HCT116 (cell line): ENCODE results near the gene PDE1A. TPM values are rescaled to one million over a fixed set of nuclear protein-coding genes. Genes with fewer than 3 reads are reported as not detected.

Experiments used
- ATAC-seq: fragments of 200-7000 bp; cut with Tn5 transposase; 2 replicates; pipeline ENCODE4 v1.9.1; 2020; ENCODE audit warnings: mild to moderate bottlenecking, moderate library complexity
- BruUV-seq: library from RNA; stranded (reverse); fragments of 400-500 nt; replicated peaks from 2 replicates; lab custom pipeline; 2021; lab: Mats Ljungman, UMichigan
- CTCF ChIA-PET: fragments of 300-600 bp; sonication (Branson Sonifier 250); formaldehyde crosslinking; loops from one replicate; lab custom pipeline; 2021; ENCODE audit warnings: antibody characterized with exemption; lab: Charles Lee
- POLR2A ChIA-PET: fragments of 300-600, 350-600 bp; sonication (Branson Sonifier 250); formaldehyde crosslinking; loops from one replicate; lab custom pipeline; 2021; ENCODE audit warnings: antibody characterized with exemption; lab: Charles Lee
- RAD21 ChIA-PET, 2 experiments: fragments of 300-600 bp; sonication (Branson Sonifier 250); formaldehyde crosslinking; loops; one replicate each; lab custom pipeline; 2023; ENCODE audit warnings: low total read pairs in 2 of 2; ENCODE audit not compliant: uncharacterized antibody in 2 of 2, unreplicated experiment in 2 of 2, low non-redundant PET in 1 of 2; lab: Charles Lee
- DNase-seq: peaks from one replicate; pipeline ENCODE4 v3.0.0-alpha.2; 2010; ENCODE audit warnings: low read depth, low spot score
- H2AFZ ChIP-seq: fragments of 200-600 bp; shearing (Covaris generic), sonication (generic); 2 replicates; pipeline ENCODE4 v1.6.1; 2017; ENCODE audit warnings: low read depth, mixed run types, mixed read lengths, antibody characterized with exemption, low read length; ENCODE audit not compliant: poor library complexity, severe bottlenecking
- H3K27ac ChIP-seq: 2 replicates; pipeline ENCODE4 v1.5.1; 2012; ENCODE audit warnings: low read depth, low read length
- H3K27me3 ChIP-seq: fragments of 200-600 bp; sonication (generic); 2 replicates; pipeline ENCODE4 v1.6.1; 2016; ENCODE audit warnings: mixed run types, low read length, mixed read lengths; ENCODE audit not compliant: insufficient read depth
- H3K36me3 ChIP-seq, 2 experiments: fragments of 200-500 bp in 1 of 2; fragments of 200-600 bp in 1 of 2; sonication (Bioruptor generic) in 1 of 2; sonication (generic) in 1 of 2; 2 replicates each; pipeline versions ENCODE4 v1.5.1 to v1.6.1; 2014 to 2016; ENCODE audit warnings: low read length in 2 of 2, inconsistent platforms in 1 of 2, mixed read lengths in 1 of 2, mixed run types in 1 of 2; ENCODE audit not compliant: insufficient read depth in 2 of 2, control insufficient read depth in 1 of 2
- H3K4me1 ChIP-seq, 2 experiments: fragments of 200-600 bp in 1 of 2; sonication (generic) in 1 of 2; 2 replicates each; pipeline versions ENCODE4 v1.5.1 to v1.6.1; 2012 to 2017; ENCODE audit warnings: low read length in 2 of 2, inconsistent platforms in 1 of 2, mild to moderate bottlenecking in 1 of 2, mixed read lengths in 1 of 2, mixed run types in 1 of 2, moderate library complexity in 1 of 2; ENCODE audit not compliant: insufficient read depth in 2 of 2, control insufficient read depth in 1 of 2
- H3K4me2 ChIP-seq: fragments of 200-600 bp; sonication (generic); 2 replicates; pipeline ENCODE4 v1.6.1; 2017; ENCODE audit warnings: mixed run types, low read length, mixed read lengths
- H3K4me3 ChIP-seq, 2 experiments: fragments of 200-600 bp in 1 of 2; sonication (generic) in 1 of 2; replicated peaks in 1 of 2; 2 replicates each; pipeline ENCODE4 v1.5.1; 2011 to 2016; ENCODE audit warnings: low read length in 2 of 2, control low read depth in 1 of 2, low read depth in 1 of 2, mild to moderate bottlenecking in 1 of 2, mixed read lengths in 1 of 2, mixed run types in 1 of 2
- H3K79me2 ChIP-seq: fragments of 200-600 bp; sonication (generic); 2 replicates; pipeline ENCODE4 v1.6.1; 2017; ENCODE audit warnings: mild to moderate bottlenecking, mixed run types, low read length, moderate library complexity, mixed read lengths; ENCODE audit not compliant: insufficient read depth
- H3K9ac ChIP-seq: fragments of 200-600 bp; sonication (generic); 2 replicates; pipeline ENCODE4 v1.6.1; 2016; ENCODE audit warnings: low read length, mixed read lengths
- H3K9me2 ChIP-seq: fragments of 200-600 bp; sonication (generic), shearing (Covaris generic); 2 replicates; pipeline ENCODE4 v1.6.1; 2017; ENCODE audit warnings: mixed run types, mild to moderate bottlenecking, moderate library complexity; ENCODE audit not compliant: insufficient read depth
- H3K9me3 ChIP-seq, 2 experiments: fragments of 200-500 bp in 1 of 2; fragments of 200-600 bp in 1 of 2; sonication (Bioruptor generic) in 1 of 2; sonication (generic) in 1 of 2; 2 replicates each; pipeline ENCODE4 v1.6.1; 2014 to 2017; ENCODE audit warnings: low read length in 2 of 2, mixed read lengths in 2 of 2, inconsistent platforms in 1 of 2, low read depth in 1 of 2, mild to moderate bottlenecking in 1 of 2, mixed run types in 1 of 2, moderate library complexity in 1 of 2; ENCODE audit not compliant: control insufficient read depth in 1 of 2, insufficient read depth in 1 of 2
- H4K20me1 ChIP-seq: fragments of 200-600 bp; sonication (generic), shearing (Covaris generic); 2 replicates; pipeline ENCODE4 v1.6.1; 2017; ENCODE audit warnings: mixed run types, mild to moderate bottlenecking, moderate library complexity; ENCODE audit not compliant: insufficient read depth
- CBX3 ChIP-seq: IDR thresholded peaks from 2 replicates; pipeline ENCODE4 v1.6.1; 2012; ENCODE audit warnings: low read depth
- EZH2 ChIP-seq: fragments of 200-600 bp; sonication (generic); IDR thresholded peaks from 2 replicates; pipeline ENCODE4 v1.6.1; 2017; ENCODE audit warnings: antibody characterized with exemption, mixed run types
- JUND ChIP-seq: IDR thresholded peaks from 2 replicates; pipeline ENCODE4 v1.6.1; 2012
- RAD21 ChIP-seq: IDR thresholded peaks from 2 replicates; pipeline ENCODE4 v1.6.1; 2012; ENCODE audit warnings: low read depth, mild to moderate bottlenecking
- YY1 ChIP-seq: IDR thresholded peaks from 2 replicates; pipeline ENCODE4 v1.6.1; 2011; ENCODE audit warnings: low read length, low read depth, moderate library complexity, mild to moderate bottlenecking; ENCODE audit not compliant: insufficient replicate concordance; ENCODE audit errors: extremely low read depth
- intact Hi-C: fragments of 100-400 bp; cut with micrococcal nuclease; formaldehyde crosslinking; loops from 2 replicates; pipeline ENCODE4 v1.10.0; 2022
- total RNA-seq: library from RNA; stranded (reverse); gene quantifications from one replicate; pipeline ENCODE4 v1.2.1, GENCODE V29; 2021; ENCODE audit not compliant: unreplicated experiment
- TF ChIP-seq, protein P1 (sequence below), 3 experiments: fragments of 200-600 bp in 1 of 3; sonication (generic) in 1 of 3; IDR thresholded peaks in 2 of 3; conservative IDR thresholded peaks in 1 of 3; 2 replicates each; pipeline ENCODE4 v1.5.1; 2012 to 2017; ENCODE audit warnings: low read depth in 2 of 3, low read length in 2 of 3, antibody characterized with exemption in 1 of 3, borderline replicate concordance in 1 of 3, control low read depth in 1 of 3, mild to moderate bottlenecking in 1 of 3, mixed read lengths in 1 of 3, mixed run types in 1 of 3, moderate library complexity in 1 of 3; ENCODE audit not compliant: insufficient read depth in 1 of 3

The PDE1A gene
- total RNA-seq, 1 experiment from 2014 or later = 0.12 TPM

- CTCF ChIA-PET = no interaction called here
- RAD21 ChIA-PET = no interaction called here
- no TSS peak for BruUV-seq
- POLR2A ChIA-PET = no interaction called here
- TF ChIP-seq, protein P1, sequence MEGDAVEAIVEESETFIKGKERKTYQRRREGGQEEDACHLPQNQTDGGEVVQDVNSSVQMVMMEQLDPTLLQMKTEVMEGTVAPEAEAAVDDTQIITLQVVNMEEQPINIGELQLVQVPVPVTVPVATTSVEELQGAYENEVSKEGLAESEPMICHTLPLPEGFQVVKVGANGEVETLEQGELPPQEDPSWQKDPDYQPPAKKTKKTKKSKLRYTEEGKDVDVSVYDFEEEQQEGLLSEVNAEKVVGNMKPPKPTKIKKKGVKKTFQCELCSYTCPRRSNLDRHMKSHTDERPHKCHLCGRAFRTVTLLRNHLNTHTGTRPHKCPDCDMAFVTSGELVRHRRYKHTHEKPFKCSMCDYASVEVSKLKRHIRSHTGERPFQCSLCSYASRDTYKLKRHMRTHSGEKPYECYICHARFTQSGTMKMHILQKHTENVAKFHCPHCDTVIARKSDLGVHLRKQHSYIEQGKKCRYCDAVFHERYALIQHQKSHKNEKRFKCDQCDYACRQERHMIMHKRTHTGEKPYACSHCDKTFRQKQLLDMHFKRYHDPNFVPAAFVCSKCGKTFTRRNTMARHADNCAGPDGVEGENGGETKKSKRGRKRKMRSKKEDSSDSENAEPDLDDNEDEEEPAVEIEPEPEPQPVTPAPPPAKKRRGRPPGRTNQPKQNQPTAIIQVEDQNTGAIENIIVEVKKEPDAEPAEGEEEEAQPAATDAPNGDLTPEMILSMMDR (IDR thresholded peaks at IDR 0.05 in 2 of 3, conservative IDR thresholded peaks at IDR 0.05 in 1 of 3; ENCODE audit: borderline replicate concordance in 1 of 3, insufficient read depth in 1 of 3, low read depth in 2 of 3, low read length in 2 of 3) = no peak
- peak; percentile 31 for TF ChIP-seq RAD21
- Histone ChIP-seq H3K27me3 (no peaks in the 10 kb centered on the region), H3K79me2 (no peaks in the 10 kb centered on the region), H3K36me3 (no peaks in the 10 kb centered on the region), H3K4me3 (no peak overlapping the region), H3K9me3 (no peaks in the 10 kb centered on the region), H3K27ac (no peak overlapping the region), H3K4me1 (no peaks in the 10 kb centered on the region), H3K9me2 (no peaks in the 10 kb centered on the region), H3K4me2 (no peak overlapping the region), H2AFZ (no peak overlapping the region), H4K20me1 (no peaks in the 10 kb centered on the region), H3K9ac (no peak overlapping the region)
- intact Hi-C loops = no loop called here
- ATAC-seq (no peak), DNase-seq (no peak)
Observed at GRCh38 chr2:182301093-182301492, 125.7 kb downstream of the PDE1A start.

- POLR2A ChIA-PET = no interaction called here
Observed at GRCh38 chr2:182300608-182301007, 126.2 kb downstream of the PDE1A start.

More at GRCh38 chr2:182300608-182301007, 126.2 kb downstream of the PDE1A start:
- TF ChIP-seq CBX3 (no peak), JUND (no peak), YY1 (no peak), EZH2 (no peak)
- TF ChIP-seq, all 23 proteins: peak for 0
- Histone ChIP-seq H3K79me2 (no peaks in the 10 kb centered on the region), H3K36me3 (no peaks in the 10 kb centered on the region), H3K27me3 (no peaks in the 10 kb centered on the region), H3K4me1 (no peaks in the 10 kb centered on the region), H3K9ac (no peak overlapping the region), H4K20me1 (no peaks in the 10 kb centered on the region), H3K9me3 (no peaks in the 10 kb centered on the region), H3K4me3 (no peak overlapping the region), H2AFZ (no peak overlapping the region), H3K4me2 (no peak overlapping the region), H3K27ac (no peak overlapping the region), H3K9me2 (no peaks in the 10 kb centered on the region)
- no TSS peak for BruUV-seq
- ATAC-seq (no peak), DNase-seq (no peak)
- ChIA-PET CTCF (no interaction called here), RAD21 (no interaction called here)
- intact Hi-C loops = no loop called here
